Left ventricle myocardium inferior (tissue), 1 donor: ENCODE data around the gene PM20D1. TPM values are rescaled to one million over a fixed set of nuclear protein-coding genes. Genes with fewer than 3 reads are reported as not detected.
"Not testable (repeated sequence)": the region's sequence is repeated elsewhere in the genome, so short reads cannot be mapped to it uniquely, and the experiment has no call there.

Source experiments
- DNase-seq: peaks from one replicate; pipeline ENCODE4 v3.0.0-alpha.2; 2020
- H3K27ac ChIP-seq: fragments of 200-600 bp; replicated peaks from 2 replicates; pipeline ENCODE4 v1.8.0; 2021
- H3K27me3 ChIP-seq: fragments of 200-600 bp; 2 replicates; pipeline ENCODE4 v1.8.0; 2021; ENCODE audit warnings: low read depth
- H3K36me3 ChIP-seq: fragments of 200-600 bp; 2 replicates; pipeline ENCODE4 v1.8.0; 2021
- H3K4me1 ChIP-seq: fragments of 200-600 bp; 2 replicates; pipeline ENCODE4 v1.8.0; 2021
- H3K4me3 ChIP-seq: fragments of 200-600 bp; 2 replicates; pipeline ENCODE4 v1.8.0; 2021; ENCODE audit warnings: mild to moderate bottlenecking, moderate library complexity
- H3K9me3 ChIP-seq: fragments of 200-600 bp; replicated peaks from 2 replicates; pipeline ENCODE4 v1.8.0; 2021
- CTCF ChIP-seq: fragments of 200-600 bp; IDR thresholded peaks from 2 replicates; pipeline ENCODE4 v1.8.0; 2021; ENCODE audit warnings: antibody characterized with exemption, mild to moderate bottlenecking, borderline replicate concordance
- intact Hi-C: fragments of 100-400 bp; cut with micrococcal nuclease; formaldehyde crosslinking; loops from one replicate; pipeline ENCODE4 v1.11.0; 2022
- total RNA-seq: library from RNA; stranded (reverse); fragmentation: NEBNext Ultra II Directional; extraction: Animal tissue kit (Norgen Biotek cat#: 25700); gene quantifications from one replicate; pipeline ENCODE4 v1.2.1, GENCODE V29; 2021
- donor health status: DM: no; HTN: yes; CAD: no; lungs with severe emphysema.

PM20D1 gene
- total RNA-seq, 1 donor from 2014 or later, result 1.7 TPM

GRCh38 chr1:205861540-205861939, 11.6 kb upstream of the PM20D1 start:
- Histone ChIP-seq H3K4me3 (no peak overlapping the region), H3K27ac (no peak overlapping the region), H3K27me3 (no peaks in the 10 kb centered on the region), H3K36me3 (no peaks in the 10 kb centered on the region), H3K4me1 (no peaks in the 10 kb centered on the region), H3K9me3 (peaks cover 10% of the 10 kb centered on the region)
- DNase-seq, result no peak
- intact Hi-C loops, result no loop called here
- no peak for TF ChIP-seq CTCF

- no peak for DNase-seq
- Histone ChIP-seq H3K4me1 (no peaks in the 10 kb centered on the region), H3K36me3 (no peaks in the 10 kb centered on the region), H3K27ac (no peak overlapping the region), H3K27me3 (no peaks in the 10 kb centered on the region), H3K9me3 (peaks cover 18% of the 10 kb centered on the region), H3K4me3 (no peak overlapping the region)
- intact Hi-C loops, result no loop called here
- peak; percentile 13 for TF ChIP-seq CTCF
These were observed 8.4 kb upstream of the PM20D1 start for GRCh38 chr1:205858141-205858961.

GRCh38 chr1:205857501-205857900, 7.6 kb upstream of the PM20D1 start:
- H3K4me1 ChIP-seq, DNase-seq, H3K27me3 ChIP-seq, H3K36me3 ChIP-seq, H3K4me3 ChIP-seq, H3K27ac ChIP-seq, intact Hi-C loops: not testable (repeated sequence)
- peaks cover 25% of the 10 kb centered on the region for H3K9me3 ChIP-seq

- DNase-seq, result no peak
- TF ChIP-seq CTCF, result no peak
- peaks cover 24% of the 10 kb centered on the region for H3K9me3 ChIP-seq
- no peaks in the 10 kb centered on the region for H3K36me3 ChIP-seq
- H3K27ac ChIP-seq, result no peak overlapping the region
- no peaks in the 10 kb centered on the region for H3K27me3 ChIP-seq
- H3K4me3 ChIP-seq, result no peak overlapping the region
- no peaks in the 10 kb centered on the region for H3K4me1 ChIP-seq
- intact Hi-C loops, result no loop called here
These were observed 6.5 kb upstream of the PM20D1 start for GRCh38 chr1:205856433-205856832.

- intact Hi-C loops, result no loop called here
- TF ChIP-seq CTCF, result no peak
- no peaks in the 10 kb centered on the region for H3K36me3 ChIP-seq
- no peak overlapping the region for H3K27ac ChIP-seq
- peaks cover 20% of the 10 kb centered on the region for H3K9me3 ChIP-seq
- DNase-seq, result no peak
- H3K4me3 ChIP-seq, result no peak overlapping the region
- H3K27me3 ChIP-seq, result no peaks in the 10 kb centered on the region
- peaks cover 14% of the 10 kb centered on the region for H3K4me1 ChIP-seq
These were observed 3.0 kb upstream of the PM20D1 start for GRCh38 chr1:205852969-205853368.

GRCh38 chr1:205851993-205852392, 2.1 kb upstream of the PM20D1 start:
- H3K4me1 ChIP-seq, result peaks cover 14% of the 10 kb centered on the region
- TF ChIP-seq CTCF, result no peak
- H3K4me3 ChIP-seq, result no peak overlapping the region
- no peaks in the 10 kb centered on the region for H3K27me3 ChIP-seq
- no peak overlapping the region for H3K27ac ChIP-seq
- H3K9me3 ChIP-seq, result peaks cover 20% of the 10 kb centered on the region
- no peak for DNase-seq
- intact Hi-C loops, result no loop called here
- H3K36me3 ChIP-seq, result no peaks in the 10 kb centered on the region
